ENCODE results near the gene ANGPTL2.

The ANGPTL2 gene

GRCh38 chr9:127091526-127091925 is 30.9 kb downstream of the ANGPTL2 start:
- no peak for DNase-seq

- no peak for DNase-seq
These were observed 32.0 kb downstream of the ANGPTL2 start for GRCh38 chr9:127090341-127090985.

GRCh38 chr9:127089631-127090081 is 32.8 kb downstream of the ANGPTL2 start:
- DNase-seq, result no peak

- DNase-seq, result no peak
These were observed 33.5 kb downstream of the ANGPTL2 start for GRCh38 chr9:127088724-127089615.

- no peak for DNase-seq
These were observed 34.6 kb downstream of the ANGPTL2 start for GRCh38 chr9:127087836-127088235.

GRCh38 chr9:127087411-127087810 is 35.0 kb downstream of the ANGPTL2 start:
- DNase-seq, result no peak

- no peak for DNase-seq
These were observed 35.7 kb downstream of the ANGPTL2 start for GRCh38 chr9:127086771-127087170.

- no peak for DNase-seq
These were observed 37.2 kb downstream of the ANGPTL2 start for GRCh38 chr9:127085186-127085585.

GRCh38 chr9:127084076-127085039 is 38.1 kb downstream of the ANGPTL2 start:
- DNase-seq, result no peak

GRCh38 chr9:127083138-127083980 is 39.1 kb downstream of the ANGPTL2 start:
- DNase-seq, result no peak

GRCh38 chr9:127081250-127082185 is 40.9 kb downstream of the ANGPTL2 start:
- DNase-seq, result no peak

- no peak for DNase-seq
These were observed 42.8 kb downstream of the ANGPTL2 start for GRCh38 chr9:127079446-127080140.

- DNase-seq, result no peak
These were observed 43.4 kb downstream of the ANGPTL2 start for GRCh38 chr9:127078988-127079387.

GRCh38 chr9:127078336-127078735 is 44.1 kb downstream of the ANGPTL2 start:
- DNase-seq, result no peak

- no peak for DNase-seq
These were observed 44.8 kb downstream of the ANGPTL2 start for GRCh38 chr9:127077644-127077946.

- no peak for DNase-seq
These were observed 45.4 kb downstream of the ANGPTL2 start for GRCh38 chr9:127076860-127077643.

- DNase-seq, result no peak
These were observed 46.6 kb downstream of the ANGPTL2 start for GRCh38 chr9:127075624-127076372.
